ENCODE measurements around the gene FGD3.

The FGD3 gene

GRCh38 chr9:92938025-92938424 is 9.3 kb upstream of the FGD3 start:
- H3K27ac ChIP-seq = no peak overlapping the region
- TF ChIP-seq CTCF (conservative IDR thresholded peaks at IDR 0.05) (no peak), ZFX (IDR thresholded peaks at IDR 0.05) (no peak)

GRCh38 chr9:92941861-92942260 is 5.5 kb upstream of the FGD3 start:
- TF ChIP-seq CTCF (conservative IDR thresholded peaks at IDR 0.05) (no peak), ZFX (IDR thresholded peaks at IDR 0.05) (no peak)
- H3K27ac ChIP-seq = no peak overlapping the region

- H3K27ac ChIP-seq = no peak overlapping the region
- TF ChIP-seq CTCF (conservative IDR thresholded peaks at IDR 0.05) (no peak), ZFX (IDR thresholded peaks at IDR 0.05) (no peak)
Observed at GRCh38 chr9:92942688-92943616, 4.4 kb upstream of the FGD3 start.

- H3K27ac ChIP-seq = no peak overlapping the region
- TF ChIP-seq ZFX (IDR thresholded peaks at IDR 0.05) (no peak), CTCF (conservative IDR thresholded peaks at IDR 0.05) (no peak)
Observed at GRCh38 chr9:92944921-92945320, 2.4 kb upstream of the FGD3 start.

- no peak overlapping the region for H3K27ac ChIP-seq
- TF ChIP-seq CTCF (conservative IDR thresholded peaks at IDR 0.05) (no peak), ZFX (IDR thresholded peaks at IDR 0.05) (no peak)
Observed at GRCh38 chr9:92945796-92946195, 1.5 kb upstream of the FGD3 start.

GRCh38 chr9:92948038-92948534 is 763 bp downstream of the FGD3 start:
- H3K27ac ChIP-seq = no peak overlapping the region
- no peak for TF ChIP-seq CTCF (conservative IDR thresholded peaks at IDR 0.05)
- no peak for TF ChIP-seq ZFX (IDR thresholded peaks at IDR 0.05)

GRCh38 chr9:92948632-92949031 is 1.3 kb downstream of the FGD3 start:
- H3K27ac ChIP-seq = no peak overlapping the region
- TF ChIP-seq ZFX (IDR thresholded peaks at IDR 0.05) (no peak), CTCF (conservative IDR thresholded peaks at IDR 0.05) (no peak)

Data from C4-2B (cell line).